HepG2 (cell line): ENCODE results near the gene GBE1.

Source experiments
- EZH2 ChIP-seq: conservative IDR thresholded peaks from 2 replicates; pipeline ENCODE4 v1.6.1; 2012; ENCODE audit warnings: mild to moderate bottlenecking, low read depth, low read length, moderate library complexity
- HNF4G ChIP-seq, 2 experiments: sonication (generic) in 1 of 2; formaldehyde crosslinking in 1 of 2; IDR thresholded peaks; 2 replicates each; pipeline versions ENCODE4 v1.4.0 to v1.6.1; 2011 to 2020; ENCODE audit warnings: borderline replicate concordance in 2 of 2, low read depth in 2 of 2, mild to moderate bottlenecking in 2 of 2, low read length in 1 of 2, missing genetic modification reagents in 1 of 2, moderate library complexity in 1 of 2
- MEIS2 ChIP-seq: sonication (generic); formaldehyde crosslinking; IDR thresholded peaks from 2 replicates; pipeline ENCODE4 v1.9.0; 2021; ENCODE audit warnings: mild to moderate bottlenecking, missing genetic modification reagents
- MTA3 ChIP-seq: sonication (generic); formaldehyde crosslinking; IDR thresholded peaks from 2 replicates; pipeline ENCODE4 v1.4.0; 2020; ENCODE audit warnings: missing genetic modification reagents
- POLR2A ChIP-seq, 2 experiments: IDR thresholded peaks; 2 replicates each; pipeline ENCODE4 v1.6.1; 2011; ENCODE audit warnings: low read depth in 2 of 2, low read length in 2 of 2, mild to moderate bottlenecking in 1 of 2, moderate library complexity in 1 of 2; ENCODE audit not compliant: insufficient read depth in 1 of 2
- TAF1 ChIP-seq: sonication (generic); formaldehyde crosslinking; IDR thresholded peaks from 2 replicates; pipeline ENCODE4 v1.4.0; 2020; ENCODE audit warnings: missing genetic modification reagents
- TBP ChIP-seq: sonication (generic); formaldehyde crosslinking; IDR thresholded peaks from 2 replicates; pipeline ENCODE4 v1.5.0; 2020; ENCODE audit warnings: missing genetic modification reagents
- ZNF670 ChIP-seq: sonication (generic); formaldehyde crosslinking; IDR thresholded peaks from 2 replicates; pipeline ENCODE4 v1.8.0; 2022; ENCODE audit warnings: mild to moderate bottlenecking, missing genetic modification reagents, borderline replicate concordance
- ZNF776 ChIP-seq: sonication (generic); formaldehyde crosslinking; IDR thresholded peaks from 2 replicates; pipeline ENCODE4 v1.4.0; 2020; ENCODE audit warnings: mild to moderate bottlenecking, missing genetic modification reagents
- TF ChIP-seq, protein P1 (sequence below): sonication (generic); formaldehyde crosslinking; IDR thresholded peaks from 2 replicates; pipeline ENCODE4 v1.4.0; 2020; ENCODE audit warnings: mild to moderate bottlenecking, missing genetic modification reagents

DNA sequence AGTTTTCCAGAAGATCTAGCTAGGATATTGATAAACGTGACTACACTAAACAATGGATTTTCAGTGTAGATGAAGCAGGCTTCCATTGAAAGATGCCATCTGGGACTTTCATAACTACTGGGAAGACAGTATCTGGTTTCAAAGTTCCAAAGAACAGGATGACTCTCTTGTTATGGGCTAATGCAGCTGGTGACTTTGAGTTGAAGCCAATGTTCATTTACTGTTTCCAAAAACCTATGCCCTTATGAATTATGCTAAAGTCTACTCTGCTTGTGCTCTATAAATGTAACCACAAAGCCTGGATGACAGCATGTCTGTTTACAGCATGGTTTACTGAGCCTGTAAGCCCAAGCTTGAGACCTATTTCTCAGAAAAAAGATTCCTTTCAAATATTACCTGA, 245.4 kb downstream of the GBE1 start:
- TF ChIP-seq EZH2: no peak
- TF ChIP-seq POLR2A (IDR thresholded peaks at IDR 0.05; ENCODE audit: insufficient read depth in 1 of 2, low read depth in 2 of 2, low read length in 2 of 2): no peak
- TF ChIP-seq, protein P1, sequence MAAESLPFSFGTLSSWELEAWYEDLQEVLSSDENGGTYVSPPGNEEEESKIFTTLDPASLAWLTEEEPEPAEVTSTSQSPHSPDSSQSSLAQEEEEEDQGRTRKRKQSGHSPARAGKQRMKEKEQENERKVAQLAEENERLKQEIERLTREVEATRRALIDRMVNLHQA (CRISPR knock-in tag): no peak
- TF ChIP-seq HNF4G (IDR thresholded peaks at IDR 0.05; ENCODE audit: borderline replicate concordance, low read depth, low read length): no peak
- no peak for TF ChIP-seq HNF4G (CRISPR knock-in tag; IDR thresholded peaks at IDR 0.05; ENCODE audit: borderline replicate concordance, low read depth)
- TF ChIP-seq ZNF776 (CRISPR knock-in tag): no peak
- TF ChIP-seq TBP (CRISPR knock-in tag): no peak
- TF ChIP-seq TAF1: no peak
- TF ChIP-seq ZNF670 (CRISPR knock-in tag): no peak
- TF ChIP-seq MEIS2: no peak
- TF ChIP-seq MTA3: no peak
